ENCODE results near the gene FOXRED2. TPM values are rescaled to one million over a fixed set of nuclear protein-coding genes. Genes with fewer than 3 reads are reported as not detected.
"Not testable (repeated sequence)": the region's sequence is repeated elsewhere in the genome, so short reads cannot be mapped to it uniquely, and the experiment has no call there.

The FOXRED2 gene
- 3.6 and 4.5 TPM in 2 replicates for total RNA-seq (2014; rRNA removed; shearing (Covaris generic))

- DNase-seq (ENCODE audit: low read depth), result peak; percentile 76
Observed at GRCh38 chr22:36506637-36507517, at the start of gene FOXRED2. Gene FOXRED2 (minus strand): TSS chr22:36507040. CDS start chr22:36506422, 618 bp downstream.

- peak; percentile 38 for DNase-seq (ENCODE audit: low read depth)
Observed at GRCh38 chr22:36554098-36554497, 47.3 kb upstream of the FOXRED2 start.

GRCh38 chr22:36552289-36552688 lies 45.4 kb upstream of the FOXRED2 start:
- no peak for DNase-seq (ENCODE audit: low read depth)

- DNase-seq (ENCODE audit: low read depth), result no peak
Observed at GRCh38 chr22:36550701-36551495, 44.1 kb upstream of the FOXRED2 start.

GRCh38 chr22:36549033-36549432 lies 42.2 kb upstream of the FOXRED2 start:
- no peak for DNase-seq (ENCODE audit: low read depth)

GRCh38 chr22:36548606-36549005 lies 41.8 kb upstream of the FOXRED2 start:
- no peak for DNase-seq (ENCODE audit: low read depth)

GRCh38 chr22:36546932-36547331 lies 40.1 kb upstream of the FOXRED2 start:
- DNase-seq (ENCODE audit: low read depth), result peak; percentile 84

GRCh38 chr22:36546092-36546804 lies 39.4 kb upstream of the FOXRED2 start:
- peak; percentile 75 for DNase-seq (ENCODE audit: low read depth)

GRCh38 chr22:36544107-36544620 lies 37.3 kb upstream of the FOXRED2 start:
- peak; percentile 67 for DNase-seq (ENCODE audit: low read depth)

GRCh38 chr22:36541831-36542411 lies 35.1 kb upstream of the FOXRED2 start:
- DNase-seq (ENCODE audit: low read depth), result peak; percentile 97

GRCh38 chr22:36540867-36541642 lies 34.2 kb upstream of the FOXRED2 start:
- DNase-seq (ENCODE audit: low read depth), result peak; percentile 77

GRCh38 chr22:36538529-36538928 lies 31.7 kb upstream of the FOXRED2 start:
- no peak for DNase-seq (ENCODE audit: low read depth)

- no peak for DNase-seq (ENCODE audit: low read depth)
Observed at GRCh38 chr22:36536717-36537116, 29.9 kb upstream of the FOXRED2 start.

GRCh38 chr22:36533320-36533719 lies 26.5 kb upstream of the FOXRED2 start:
- not testable (repeated sequence) for DNase-seq (ENCODE audit: low read depth)

- no peak for DNase-seq (ENCODE audit: low read depth)
Observed at GRCh38 chr22:36532466-36532865, 25.6 kb upstream of the FOXRED2 start.

- peak; percentile 100 for DNase-seq (ENCODE audit: low read depth)
Observed at GRCh38 chr22:36528795-36529751, 22.2 kb upstream of the FOXRED2 start, which contains the start of gene EIF3D. Gene EIF3D (minus strand): TSS chr22:36529166. CDS start chr22:36526121, 3,045 bp downstream.

GRCh38 chr22:36528341-36528740 lies 21.5 kb upstream of the FOXRED2 start:
- no peak for DNase-seq (ENCODE audit: low read depth)

- no peak for DNase-seq (ENCODE audit: low read depth)
Observed at GRCh38 chr22:36522662-36523061, 15.8 kb upstream of the FOXRED2 start.

GRCh38 chr22:36520423-36520822 lies 13.6 kb upstream of the FOXRED2 start:
- DNase-seq (ENCODE audit: low read depth), result no peak

All from Daoy (cell line).